GM19351 (cell line): ENCODE data around the gene RBP2.
"Not testable (repeated sequence)": the region's sequence is repeated elsewhere in the genome, so short reads cannot be mapped to it uniquely, and the experiment has no call there.

Source experiments
- ATAC-seq: cut with Tn5 transposase; IDR thresholded peaks from one replicate; pipeline ENCODE4 v1.9.1; 2021; ENCODE audit warnings: mild to moderate bottlenecking, moderate library complexity; ENCODE audit not compliant: unreplicated experiment

RBP2 gene

DNA sequence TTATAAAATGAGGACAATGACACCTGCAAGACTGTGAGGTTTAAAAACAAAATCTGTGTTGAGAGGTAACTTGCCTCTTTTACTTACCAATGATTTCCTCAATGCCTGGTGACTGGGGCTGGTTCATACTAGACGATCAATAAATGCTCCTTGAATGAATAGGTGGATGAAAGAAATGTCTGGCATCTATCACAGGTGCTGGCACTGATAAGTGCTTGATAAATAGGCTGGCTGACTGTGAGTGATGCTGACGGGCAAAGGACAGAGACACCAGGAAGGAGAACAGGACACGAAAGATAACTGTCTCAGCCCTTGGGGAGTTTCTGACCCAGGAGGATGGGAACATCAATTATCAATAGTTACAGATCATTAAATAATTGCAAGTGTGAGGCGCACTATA, 31.9 kb downstream of the RBP2 start:
- no peak for ATAC-seq

DNA sequence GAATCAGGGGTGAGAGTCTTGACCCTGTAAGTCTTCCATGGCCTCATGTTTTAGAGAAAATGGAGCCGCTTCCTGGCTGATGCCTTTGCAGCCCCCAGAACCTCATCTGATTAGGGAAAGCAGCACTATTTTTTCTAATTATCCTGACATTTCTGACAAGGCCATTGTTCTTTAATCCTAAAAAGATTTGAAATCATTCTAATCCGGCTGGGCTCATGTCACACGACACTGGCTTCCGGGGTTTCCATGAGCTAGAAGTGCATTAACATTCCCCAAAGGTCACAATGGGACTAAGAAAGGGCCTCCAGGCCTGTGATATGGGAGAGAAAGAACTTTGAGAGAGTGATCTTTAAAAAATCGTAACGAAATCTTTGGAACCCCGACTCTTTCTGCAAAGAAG, 33.1 kb downstream of the RBP2 start:
- no peak for ATAC-seq

DNA sequence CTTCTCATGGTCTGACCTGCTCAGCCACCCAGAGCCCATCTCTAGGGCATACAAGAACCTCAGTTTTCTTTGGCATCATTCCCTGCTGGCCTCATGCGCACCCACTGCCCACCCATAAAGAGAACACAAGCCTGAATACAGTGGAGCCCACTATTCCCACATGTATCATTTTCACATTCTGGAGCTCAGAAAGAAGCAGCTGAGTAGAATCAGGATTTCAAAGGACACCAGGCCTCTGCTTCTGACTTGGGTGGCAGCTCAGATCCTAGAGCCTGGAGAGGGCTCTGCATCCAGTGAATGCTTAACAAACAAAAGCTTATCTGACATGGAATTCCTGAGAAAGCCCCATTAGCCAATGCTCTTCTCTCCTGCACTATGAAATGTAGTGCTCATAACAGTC, 34.7 kb downstream of the RBP2 start:
- no peak for ATAC-seq

DNA sequence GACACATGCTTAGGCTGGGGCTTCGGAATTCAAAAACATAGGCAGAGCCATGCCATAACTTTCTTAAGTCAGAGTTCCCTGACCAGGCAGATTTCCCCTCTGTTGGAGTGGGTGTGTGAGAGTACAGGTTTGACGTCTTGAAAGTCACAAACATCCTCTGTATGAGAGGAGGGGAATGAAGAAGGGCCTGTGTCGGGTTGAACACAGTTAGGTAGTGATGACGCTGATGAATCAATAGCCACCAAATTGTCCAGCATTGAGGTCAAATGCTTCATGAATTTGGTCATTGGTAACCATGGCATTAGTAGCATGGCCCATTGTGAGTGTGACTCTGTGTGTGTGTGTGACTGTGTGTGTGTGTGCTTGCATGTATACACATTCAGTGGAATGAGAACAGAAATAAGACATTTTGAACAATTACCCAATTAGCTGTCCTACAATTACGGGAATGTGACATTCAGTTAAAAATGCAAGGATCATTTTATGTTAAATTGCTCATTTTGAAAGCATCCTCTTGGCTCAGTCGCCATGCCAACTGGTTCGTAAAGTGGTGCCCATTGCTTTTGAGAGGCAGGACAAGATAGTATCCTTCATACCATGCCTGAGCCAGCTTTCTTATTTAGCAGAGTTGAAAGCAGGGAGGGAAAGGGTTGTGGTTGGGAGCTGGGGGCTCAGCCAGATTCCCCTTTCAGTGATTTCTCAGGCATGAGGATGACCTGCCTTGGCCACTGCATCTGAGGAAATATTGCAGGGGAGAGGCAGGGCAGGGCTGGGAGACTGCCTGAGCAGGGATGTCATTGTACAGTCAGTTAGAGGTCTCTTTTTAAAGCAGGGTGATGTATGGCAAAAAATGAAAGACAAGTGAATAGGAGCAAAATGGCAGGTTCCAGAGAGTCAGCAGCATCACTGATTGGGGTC, 35.4 kb downstream of the RBP2 start:
- no peak for ATAC-seq

DNA sequence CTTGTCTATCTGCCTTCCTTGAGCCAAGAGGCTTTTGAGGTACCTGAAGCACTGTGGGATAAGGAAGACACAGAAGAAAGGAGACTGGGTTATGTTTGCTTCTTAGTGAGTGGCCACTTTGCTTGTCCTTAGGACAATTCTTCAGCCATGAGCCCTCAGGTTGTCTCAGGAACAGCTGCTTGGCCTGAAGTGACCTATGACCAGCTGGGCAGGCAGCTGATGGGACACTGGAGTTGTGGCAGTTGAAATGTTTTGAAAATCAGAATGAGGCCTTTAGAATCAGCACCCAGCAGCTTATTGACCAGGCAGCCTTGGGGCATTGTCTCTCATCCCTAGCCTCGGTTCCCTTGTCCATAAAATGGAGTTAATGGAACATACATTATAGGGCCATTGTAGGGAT, 37.0 kb downstream of the RBP2 start:
- no peak for ATAC-seq

DNA sequence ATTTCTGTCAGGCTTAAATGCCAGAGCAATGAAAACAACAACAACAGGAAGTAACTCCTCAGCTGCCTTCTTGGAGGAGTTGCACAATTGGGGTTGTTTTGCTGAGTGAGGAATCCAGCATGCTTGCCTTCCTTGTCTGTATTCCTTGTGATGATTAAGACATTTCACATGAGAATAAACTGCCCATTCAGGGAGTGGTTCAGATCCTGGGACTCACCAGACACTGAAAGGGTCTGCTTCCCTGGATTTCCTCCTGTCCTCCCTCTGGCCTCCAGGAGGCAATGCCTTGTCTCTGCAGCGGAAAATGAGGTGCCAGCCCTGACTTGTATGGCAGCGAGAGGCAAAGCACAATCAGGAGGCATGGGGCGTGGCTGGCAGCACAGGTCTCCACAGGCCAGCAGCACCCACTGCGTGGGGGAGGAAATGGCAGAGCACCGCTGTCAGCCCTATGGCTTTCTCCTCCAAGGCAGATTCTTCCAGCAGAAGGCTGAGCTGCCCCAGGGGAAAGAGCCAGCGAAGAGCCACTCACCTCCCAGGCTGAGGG, 41.5 kb downstream of the RBP2 start:
- ATAC-seq = no peak

DNA sequence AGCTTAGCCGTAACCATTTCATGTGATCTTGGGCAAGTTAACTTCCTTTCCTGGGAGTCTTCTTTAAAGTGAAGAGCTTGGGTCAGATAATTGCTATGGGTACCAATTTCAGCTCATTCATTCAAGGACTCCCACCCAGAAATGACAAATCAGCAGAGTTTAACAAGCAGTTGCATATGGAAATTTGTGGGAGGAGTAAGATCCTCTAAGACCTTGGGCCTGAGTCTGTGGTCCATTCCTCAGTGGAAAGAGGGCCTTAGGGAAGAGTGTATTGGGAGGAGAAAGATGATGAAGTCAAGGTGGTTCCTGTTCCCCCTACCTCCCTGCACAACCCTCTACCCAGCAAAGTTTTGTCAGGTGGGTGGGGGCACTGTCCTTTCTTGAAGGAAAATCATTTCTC, 42.1 kb downstream of the RBP2 start:
- no peak for ATAC-seq

DNA sequence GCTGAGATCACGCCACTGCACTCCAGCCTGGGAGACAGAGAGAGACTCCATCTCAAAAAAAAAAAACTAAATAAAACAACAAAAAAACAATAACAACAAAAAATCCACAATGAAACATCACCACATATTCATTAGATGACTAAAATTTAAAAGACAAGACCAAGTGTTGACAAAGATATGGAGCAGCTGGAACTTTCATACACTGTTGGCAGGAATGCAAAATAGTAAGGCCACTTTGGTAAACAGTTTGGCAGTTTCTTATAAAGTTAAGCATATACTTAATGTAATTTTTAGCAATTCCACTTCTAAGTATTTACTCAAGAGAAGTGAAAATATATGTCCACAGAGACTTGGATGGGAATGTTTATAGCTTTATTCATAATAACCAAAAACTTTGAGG, 43.2 kb downstream of the RBP2 start:
- no peak for ATAC-seq

DNA sequence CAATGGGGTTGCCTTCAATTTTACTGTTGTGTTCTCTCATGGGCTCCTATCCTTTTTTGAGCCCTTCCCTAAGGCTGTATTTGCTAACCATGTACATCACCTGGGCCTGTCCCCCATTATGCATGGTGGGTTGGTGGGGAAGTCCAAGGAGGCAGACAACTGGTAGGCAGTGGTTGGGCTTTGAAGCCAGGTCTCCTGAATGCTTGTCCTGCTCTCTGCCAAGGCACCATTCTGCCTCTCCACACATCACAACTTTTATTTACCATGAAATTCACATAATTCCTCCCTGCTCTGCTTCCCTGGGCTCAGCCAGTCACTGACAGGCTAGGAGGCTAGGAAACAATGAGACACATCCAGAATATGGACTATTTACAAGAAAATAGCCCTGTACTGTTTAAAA, 45.8 kb downstream of the RBP2 start:
- no peak for ATAC-seq

DNA sequence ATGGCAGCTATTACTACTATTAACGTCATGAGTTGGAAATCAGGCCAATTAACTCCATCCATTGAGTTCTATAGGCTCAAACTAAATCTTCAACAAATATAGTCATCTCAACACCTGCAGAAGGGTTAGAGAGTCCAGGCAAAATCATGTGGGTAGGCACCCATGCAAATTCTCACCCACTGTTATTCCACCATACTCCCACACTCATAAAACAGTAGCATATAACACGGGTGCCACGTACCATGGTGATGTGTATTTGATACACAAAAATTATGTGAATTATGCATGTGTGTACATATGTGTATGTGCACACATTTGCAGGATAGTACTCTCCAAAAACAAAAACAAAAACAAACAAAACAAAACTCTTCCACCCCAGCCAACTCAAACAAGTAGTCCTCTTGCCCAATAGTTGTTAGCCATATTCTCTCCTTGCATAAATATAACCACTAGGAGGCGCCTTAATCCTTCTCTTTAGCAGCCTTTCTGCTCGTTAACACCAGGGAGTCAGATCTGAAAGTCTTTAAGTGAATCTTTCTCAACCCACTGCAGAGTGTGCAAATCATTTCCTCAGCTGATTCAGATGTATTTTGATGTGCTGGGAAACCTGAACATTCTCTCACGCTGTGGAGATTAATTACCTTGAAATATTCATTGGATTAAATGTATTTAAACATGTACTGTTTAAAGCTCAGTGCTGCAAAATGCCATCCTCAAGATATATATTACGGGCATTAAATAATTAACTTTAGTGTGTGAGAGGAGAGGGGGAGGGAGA, 48.8 kb downstream of the RBP2 start:
- peak; percentile 95 for ATAC-seq

DNA sequence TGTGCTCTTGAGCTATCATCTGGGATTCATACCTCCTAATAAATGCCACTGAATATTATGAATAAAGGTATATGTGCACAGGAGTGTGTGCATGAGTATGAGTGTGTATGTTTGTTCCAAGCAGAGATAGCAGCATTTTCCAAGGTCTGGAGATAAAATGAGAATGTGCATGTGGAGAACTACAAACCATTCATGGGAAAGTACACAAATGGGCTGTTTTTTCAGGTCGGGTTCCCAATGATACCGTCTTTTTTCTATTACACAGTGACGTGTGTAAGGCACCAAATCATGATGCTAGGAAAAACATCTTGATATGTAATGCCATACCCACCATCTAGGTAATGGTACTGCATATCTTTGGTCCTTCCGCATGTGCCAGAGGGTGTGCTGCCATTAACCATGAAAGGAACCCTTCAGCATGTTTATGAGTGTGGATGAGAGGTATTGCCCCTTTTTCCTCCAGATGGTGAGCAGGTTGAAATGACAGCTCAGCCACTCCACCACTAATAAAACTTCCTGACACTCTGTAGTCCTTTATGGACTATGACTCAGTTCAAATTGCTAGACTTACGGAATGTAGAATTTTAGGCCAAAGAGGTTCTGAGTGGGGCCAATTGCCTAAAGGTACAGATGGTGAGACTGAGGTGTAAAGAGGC, 50.4 kb downstream of the RBP2 start:
- no peak for ATAC-seq

DNA sequence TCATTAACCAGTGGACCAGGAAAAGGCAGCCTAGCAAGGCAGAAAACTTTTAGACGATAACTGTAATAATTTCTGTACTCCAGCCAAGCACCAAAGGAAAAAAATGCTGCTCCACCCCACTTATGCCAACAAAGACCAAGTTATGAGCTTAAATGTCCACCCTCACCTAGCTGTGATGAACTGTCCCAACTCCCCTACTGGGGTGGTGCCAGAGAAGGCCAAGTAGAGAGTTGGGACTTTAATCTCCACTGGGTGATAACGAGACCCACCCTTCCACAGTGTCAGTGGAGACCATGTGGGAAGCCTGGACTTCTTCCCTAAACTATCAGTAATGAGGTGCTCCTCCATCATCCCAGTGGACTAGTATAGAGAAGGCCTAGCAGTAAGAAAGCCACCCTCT, 53.1 kb downstream of the RBP2 start:
- ATAC-seq = no peak

DNA sequence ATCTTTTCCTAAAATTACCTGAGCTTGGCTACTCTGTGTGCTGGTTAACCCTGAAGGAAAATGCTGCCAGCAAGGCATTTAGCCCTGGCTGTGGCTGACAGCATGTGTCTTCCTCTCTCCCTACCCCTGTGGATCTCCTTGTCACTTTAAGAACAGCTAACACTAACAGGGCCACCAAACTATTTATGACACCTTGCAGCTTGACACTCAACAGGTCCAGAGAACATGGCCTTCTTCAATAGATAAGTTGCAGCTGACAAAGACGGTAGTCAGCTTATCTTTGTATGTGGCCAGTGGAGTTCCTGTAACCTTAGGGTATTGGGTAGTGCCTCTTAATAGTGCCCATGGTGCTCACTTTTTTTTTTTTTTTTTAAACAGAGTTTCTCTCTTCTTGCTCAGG, 54.9 kb downstream of the RBP2 start:
- ATAC-seq = no peak

DNA sequence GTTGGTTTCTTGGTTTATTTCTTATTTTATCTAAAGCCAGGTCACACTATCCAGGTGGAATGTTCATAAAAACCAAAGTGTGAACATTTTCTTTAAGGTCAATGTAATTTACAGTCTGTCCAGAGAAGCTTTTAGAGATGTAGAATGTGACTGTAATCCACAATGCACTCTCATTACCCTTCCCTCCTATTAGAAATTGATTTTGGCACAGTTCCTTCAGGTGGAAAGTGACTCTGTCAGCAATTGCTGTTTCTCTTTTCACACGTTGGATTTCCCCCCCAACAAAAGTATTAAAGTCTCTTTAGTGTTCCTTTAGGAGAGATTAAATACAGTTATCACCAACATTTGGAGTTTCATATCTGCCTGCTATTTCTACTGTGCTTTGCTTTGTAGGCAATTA, 55.3 kb downstream of the RBP2 start:
- no peak for ATAC-seq

DNA sequence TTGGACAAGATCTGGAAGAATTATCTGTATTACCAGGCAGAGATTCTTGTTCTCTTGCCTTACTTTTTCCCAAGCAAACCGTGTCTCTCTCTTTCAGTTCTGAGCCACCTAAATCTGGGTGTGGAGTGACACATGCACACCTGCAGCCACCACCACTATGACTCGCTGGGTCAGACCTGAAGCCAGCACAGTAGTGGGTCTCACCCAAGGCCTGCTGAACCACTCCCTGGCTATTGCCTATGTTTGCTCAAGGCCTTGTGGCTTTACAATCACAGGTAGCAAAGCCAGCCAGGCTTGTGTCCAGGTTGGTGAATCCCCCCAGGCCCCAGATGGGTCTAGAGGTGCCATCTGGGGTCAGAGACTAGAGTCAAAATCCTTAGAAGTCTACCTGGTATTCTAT, 58.2 kb downstream of the RBP2 start:
- no peak for ATAC-seq

DNA sequence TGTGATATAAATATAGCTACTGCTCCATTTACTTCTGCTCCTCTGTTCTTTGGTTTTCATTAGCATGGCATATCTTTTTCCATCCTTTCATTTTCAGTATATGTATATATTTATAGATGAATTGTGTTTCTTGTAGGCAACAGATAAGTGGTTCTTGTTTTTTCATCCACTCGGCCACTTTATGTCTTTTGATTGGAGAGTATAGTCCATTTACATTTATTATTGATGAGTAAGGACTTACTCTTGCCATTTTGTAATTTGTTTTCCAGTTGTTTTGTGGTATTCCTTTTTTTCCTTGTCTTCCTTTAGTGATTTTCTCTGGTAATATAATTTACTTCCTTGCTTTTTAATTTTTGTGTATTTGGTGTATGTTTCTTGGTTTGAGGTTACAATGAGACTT, 60.0 kb downstream of the RBP2 start:
- no peak for ATAC-seq

DNA sequence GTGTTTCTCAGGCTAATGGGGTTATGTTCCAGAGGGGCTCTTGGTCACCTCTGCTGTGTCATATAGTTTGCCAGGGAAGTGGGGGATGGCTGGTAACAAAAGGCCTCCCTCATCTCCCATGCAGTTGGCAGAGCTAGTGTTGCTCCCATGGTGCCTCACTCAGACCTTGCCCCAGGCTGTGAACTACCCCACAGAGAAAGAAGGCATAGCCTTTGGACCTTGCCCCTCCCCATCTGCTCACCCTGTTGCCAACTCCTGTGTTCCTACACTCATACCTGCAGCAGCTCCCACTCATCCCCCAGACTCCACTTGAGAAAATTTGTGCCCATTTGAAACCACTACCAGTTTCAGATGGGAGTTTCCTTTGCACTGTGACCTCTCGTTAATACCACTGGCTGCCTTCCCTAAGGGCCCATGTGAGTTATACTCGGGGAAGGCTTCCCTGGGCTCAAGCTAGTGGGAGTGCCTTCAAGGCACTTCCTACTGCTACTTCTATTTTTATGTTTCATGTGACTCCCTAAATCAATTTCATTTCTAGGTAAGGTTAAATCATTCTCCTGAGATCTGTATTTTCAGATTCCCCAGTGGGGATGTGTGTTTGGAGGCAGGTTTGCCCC, 61.6 kb downstream of the RBP2 start:
- no peak for ATAC-seq

DNA sequence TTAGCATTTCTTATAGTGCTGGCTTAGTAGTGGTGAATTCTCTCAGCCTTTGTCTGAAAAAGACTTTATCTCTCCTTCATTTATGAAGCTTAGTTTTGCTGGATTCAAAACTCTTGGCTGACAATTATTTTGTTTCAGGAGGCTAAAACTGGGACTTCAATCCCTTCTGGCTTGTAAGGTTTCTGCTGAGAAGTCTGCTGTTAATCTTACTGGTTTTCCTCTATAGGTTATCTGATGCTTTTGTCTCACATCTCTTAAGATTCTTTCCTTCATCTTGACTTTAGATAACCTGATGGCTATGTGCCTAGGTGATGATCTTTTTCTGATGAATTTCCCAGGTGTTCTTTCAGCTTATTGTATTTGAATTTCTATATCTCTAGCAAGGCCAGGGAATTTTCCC, 63.4 kb downstream of the RBP2 start:
- ATAC-seq = not testable (repeated sequence)
